ENCODE measurements around the gene CLMN.

DNA sequence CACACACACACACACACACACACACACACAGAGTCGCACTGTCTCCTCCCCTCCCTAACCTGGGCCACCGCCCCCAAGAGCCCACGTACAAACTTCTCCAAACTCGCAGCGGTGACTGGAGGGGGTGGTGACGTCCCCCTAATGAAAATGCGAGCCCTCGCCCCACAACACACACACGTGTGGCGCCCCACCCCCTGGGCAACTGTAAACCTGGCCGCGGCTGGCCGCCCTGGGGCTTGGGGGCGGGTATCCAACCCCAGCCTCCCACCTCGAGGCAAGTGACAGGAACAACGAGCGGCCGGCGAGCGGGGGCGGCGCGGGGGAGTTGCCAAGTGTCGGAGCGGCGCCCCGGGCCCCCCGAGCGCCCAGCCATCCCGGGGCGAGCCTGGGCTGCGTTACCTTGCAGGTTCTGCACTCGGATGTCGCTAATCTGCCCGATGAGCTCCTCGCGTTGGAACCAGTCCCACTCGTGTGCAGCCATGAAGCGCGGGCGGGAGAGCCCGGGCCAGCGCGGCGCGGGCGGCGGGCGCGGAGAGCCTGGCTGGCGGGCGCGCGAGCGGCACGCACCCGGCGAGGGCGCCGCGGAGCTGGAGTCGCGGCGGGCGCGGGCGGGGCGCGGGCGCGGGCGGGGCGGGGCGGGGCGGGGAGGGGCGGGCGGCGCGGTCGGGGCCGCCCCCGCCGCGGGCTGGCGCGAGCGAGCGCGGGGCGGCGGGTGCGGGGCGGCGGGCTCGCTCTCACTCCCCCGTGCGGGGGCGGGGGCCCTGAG is at the start of gene CLMN:
- no peak for TF ChIP-seq EZH2phosphoT487 (IDR thresholded peaks at IDR 0.05; ENCODE audit: insufficient read depth, low read depth)
- no peak for TF ChIP-seq EZH2 (IDR thresholded peaks at IDR 0.05; ENCODE audit: insufficient read depth, poor library complexity, severe bottlenecking)

All from GM23248 (cell line).